T-cell (primary cell): Measurements from ENCODE around the gene TRIP10. TPM values are rescaled to one million over a fixed set of nuclear protein-coding genes. Genes with fewer than 3 reads are reported as not detected.
A peak's percentile ranks its signal among the peaks of the same experiment; 100 is the strongest.

Experiments used
- ATAC-seq, 4 experiments: fragments of 200-7000 bp in 3 of 4; fragments of 150-1000 bp in 1 of 4; cut with Tn5 transposase; replicated peaks in 1 of 4; 1 replicate in 3 of 4; 2 replicates in 1 of 4; pipeline ENCODE4 v1.10.0; 2021; ENCODE audit warnings: moderate library complexity in 3 of 4, mild to moderate bottlenecking in 2 of 4, moderate number of reproducible peaks in 1 of 4
- CTCF ChIA-PET, 2 donors: fragments of 300-600 bp; sonication (Branson Sonifier 250); formaldehyde crosslinking; loops; one replicate each; lab custom pipeline; 2022; ENCODE audit warnings: antibody characterized with exemption in 2 of 2; lab: Charles Lee
- POLR2A ChIA-PET, 2 donors: fragments of 300-600 bp; sonication (Branson Sonifier 250); formaldehyde crosslinking; loops; one replicate each; lab custom pipeline; 2022; ENCODE audit warnings: antibody characterized with exemption in 2 of 2; lab: Charles Lee
- DNase-seq, 35 experiments: peaks; one replicate each; pipeline versions ENCODE4 v3.0.0 to v3.0.0-alpha.2; 2013 to 2023
- H3K27ac ChIP-seq: one replicate; pipeline ENCODE4 v1.5.1; 2013; ENCODE audit warnings: low read length
- H3K27me3 ChIP-seq, 2 experiments: replicated peaks in 1 of 2; 1 replicate in 1 of 2; 2 replicates in 1 of 2; pipeline versions ENCODE4 v1.6.1 to v1.7.0; 2013; ENCODE audit warnings: low read length in 1 of 2, mixed read lengths in 1 of 2; ENCODE audit not compliant: control insufficient read depth in 2 of 2, insufficient read depth in 2 of 2; ENCODE audit errors: extremely low read depth in 1 of 2
- H3K36me3 ChIP-seq, 2 donors: 1 replicate in 1 of 2; 2 replicates in 1 of 2; pipeline versions ENCODE4 v1.6.1 to v1.7.0; 2013; ENCODE audit warnings: low read length in 1 of 2; ENCODE audit not compliant: control insufficient read depth in 2 of 2, insufficient read depth in 1 of 2; ENCODE audit errors: extremely low read depth in 1 of 2
- H3K4me1 ChIP-seq, 2 experiments: 1 replicate in 1 of 2; 2 replicates in 1 of 2; pipeline versions ENCODE4 v1.6.1 to v1.7.0; 2013; ENCODE audit warnings: low read length in 2 of 2, mixed read lengths in 1 of 2; ENCODE audit not compliant: insufficient read depth in 2 of 2, control insufficient read depth in 1 of 2; ENCODE audit errors: extremely low read depth in 1 of 2
- H3K4me3 ChIP-seq, 2 donors: 1 replicate in 1 of 2; 2 replicates in 1 of 2; pipeline versions ENCODE4 v1.5.1 to v1.7.0; 2013; ENCODE audit warnings: mild to moderate bottlenecking in 2 of 2, low read length in 1 of 2, moderate library complexity in 1 of 2; ENCODE audit not compliant: control insufficient read depth in 1 of 2; ENCODE audit errors: extremely low read depth in 1 of 2
- H3K9me3 ChIP-seq: 2 replicates; pipeline ENCODE4 v1.7.0; 2013
- H3K27ac Mint-ChIP-seq, 2 donors: one replicate each; pipeline ENCODE4 v1.8.0; 2020 to 2021; ENCODE audit warnings: mild to moderate bottlenecking in 2 of 2, mixed read lengths in 2 of 2
- H3K27me3 Mint-ChIP-seq, 2 donors: one replicate each; pipeline ENCODE4 v1.8.0; 2021 to 2022; ENCODE audit warnings: mixed read lengths in 2 of 2
- H3K36me3 Mint-ChIP-seq: one replicate; pipeline ENCODE4 v1.8.0; 2021; ENCODE audit warnings: mixed read lengths
- H3K4me1 Mint-ChIP-seq, 3 donors: one replicate each; pipeline ENCODE4 v1.8.0; 2020 to 2022; ENCODE audit warnings: mixed read lengths in 3 of 3, mild to moderate bottlenecking in 1 of 3
- H3K4me3 Mint-ChIP-seq, 3 donors: one replicate each; pipeline ENCODE4 v1.8.0; 2020 to 2022; ENCODE audit warnings: mild to moderate bottlenecking in 3 of 3, mixed read lengths in 3 of 3, moderate library complexity in 3 of 3
- H3K9me3 Mint-ChIP-seq, 3 donors: one replicate each; pipeline ENCODE4 v1.8.0; 2020 to 2022; ENCODE audit warnings: mixed read lengths in 3 of 3
- WGBS: methylation state at CpG from one replicate; pipeline ENCODE4 v1.1.5; 2013; ENCODE audit warnings: missing lambda C conversion rate; ENCODE audit not compliant: insufficient coverage; 5-methylcytosine and 5-hydroxymethylcytosine counted together
- total RNA-seq, 35 experiments: library from RNA in 6 of 35; stranded (reverse) in 6 of 35; fragments of 120-200 nt in 1 of 35; gene quantifications; one replicate each; pipeline versions ENCODE4 v1.2.1 to v1.2.4 and lab custom pipeline; 2013 to 2026

Gene TRIP10
- total RNA-seq, 5 donors from 2014 or later (not counting 1 experiment from before 2014, with no cell fraction given), result 2.6 to 8.7 (median 7.3) TPM

GRCh38 chr19:6737873-6738786 is 1.4 kb upstream of the TRIP10 start:
- H3K27ac Mint-ChIP-seq, result peak overlapping the region; percentile 92 to 93
- POLR2A ChIA-PET, result interaction anchor here (0.6 to 1.4 kb wide), 2 partner anchors 30 to 125 kb away, joined by 5 to 7 read pairs; no protein-coding TSS in a partner anchor
- H3K36me3 Mint-ChIP-seq, result no peaks in the 10 kb centered on the region
- H3K4me3 ChIP-seq, result peak overlapping the region; percentile 51 to 72
- CTCF ChIA-PET, result interaction anchor here (0.5 to 3.4 kb wide), 16 partner anchors 16 to 785 kb away, joined by 3 to 51 read pairs (median 4); partner anchors contain the start of genes SH2D3A (in 1 of the 2) and VAV1 (in 1 of the 2)
- ATAC-seq, result peak in 3 of 4 experiments; percentile 7 to 11 (median 7)
- H3K4me1 Mint-ChIP-seq, result peaks cover 31 to 41% (median 35%) of the 10 kb centered on the region in 3 donors
- H3K4me3 Mint-ChIP-seq, result peak overlapping the region; percentile 94 to 96 (median 95)
- no peaks in the 10 kb centered on the region for H3K27me3 Mint-ChIP-seq
- peak overlapping the region; percentile 79 for H3K27ac ChIP-seq
- no peaks in the 10 kb centered on the region for H3K9me3 ChIP-seq
- peak; percentile 48 to 86 (median 70) for DNase-seq
- H3K36me3 ChIP-seq, result peaks cover 6 to 12% of the 10 kb centered on the region in 2 donors
- 19% methylated on average over 11 of the region's 13 CpGs for WGBS
- H3K27me3 ChIP-seq, result peaks cover 0 to 14% of the 10 kb centered on the region in 2 experiments
- H3K4me1 ChIP-seq, result peaks cover 15 to 51% of the 10 kb centered on the region in 2 experiments
- H3K9me3 Mint-ChIP-seq, result no peaks in the 10 kb centered on the region

- Mint-ChIP-seq H3K27me3 (no peaks in the 10 kb centered on the region), H3K27ac (peak overlapping the region; percentile 92 to 93), H3K36me3 (no peaks in the 10 kb centered on the region), H3K4me1 (peaks cover 31 to 41% (median 35%) of the 10 kb centered on the region in 3 donors), H3K9me3 (no peaks in the 10 kb centered on the region), H3K4me3 (peak overlapping the region; percentile 94 to 96 (median 95))
- CTCF ChIA-PET, result interaction anchor here in 1 of 2 donors (0.5 to 3.4 kb wide), 7 partner anchors 30 to 205 kb away, joined by 3 to 51 read pairs (median 4); partner anchors contain the start of gene SH2D3A
- POLR2A ChIA-PET, result no interaction called here
- WGBS, result 18% methylated on average over 20 of the region's 24 CpGs
- peak overlapping the region; percentile 79 for H3K27ac ChIP-seq
- H3K9me3 ChIP-seq, result no peaks in the 10 kb centered on the region
- H3K4me3 ChIP-seq, result peak overlapping the region; percentile 51 to 72
- H3K36me3 ChIP-seq, result peaks cover 0 to 8% of the 10 kb centered on the region in 2 donors
- H3K4me1 ChIP-seq, result peaks cover 15 to 51% of the 10 kb centered on the region in 2 experiments
- ATAC-seq (no peak), DNase-seq (peak in 5 of 35 experiments; percentile 11 to 18 (median 15))
- peaks cover 0 to 14% of the 10 kb centered on the region in 2 experiments for H3K27me3 ChIP-seq
Measured at GRCh38 chr19:6738787-6739389, 592 bp upstream of the TRIP10 start.

- CTCF ChIA-PET, result interaction anchor here in 1 of 2 donors (0.6 kb wide), 2 partner anchors 98 to 124 kb away, joined by 3 to 5 read pairs; no protein-coding TSS in a partner anchor
- H3K27ac ChIP-seq, result peak overlapping the region; percentile 12
- WGBS, result 0% methylated on average over 12 of the region's 34 CpGs
Measured at GRCh38 chr19:6739883-6740588, 556 bp downstream of the TRIP10 start.

GRCh38 chr19:6740589-6741343 is 1.3 kb downstream of the TRIP10 start:
- CTCF ChIA-PET, result no interaction called here
- peak in 4 of 35 experiments; percentile 16 to 33 (median 24) for DNase-seq
- peaks cover 15 to 48% of the 10 kb centered on the region in 2 experiments for H3K4me1 ChIP-seq
- peaks cover 0 to 14% of the 10 kb centered on the region in 2 experiments for H3K27me3 ChIP-seq
- peaks cover 31 to 40% (median 40%) of the 10 kb centered on the region in 3 donors for H3K4me1 Mint-ChIP-seq
- peak overlapping the region; percentile 60 to 66 for H3K4me3 ChIP-seq
- peak overlapping the region; percentile 12 for H3K27ac ChIP-seq
- H3K9me3 Mint-ChIP-seq, result no peaks in the 10 kb centered on the region
- H3K9me3 ChIP-seq, result no peaks in the 10 kb centered on the region
- peak overlapping the region; percentile 69 to 95 (median 76) for H3K4me3 Mint-ChIP-seq
- H3K36me3 Mint-ChIP-seq, result peaks cover 11% of the 10 kb centered on the region
- POLR2A ChIA-PET, result no interaction called here
- peaks cover 0 to 3% of the 10 kb centered on the region in 2 donors for H3K36me3 ChIP-seq
- no peak for ATAC-seq
- H3K27me3 Mint-ChIP-seq, result no peaks in the 10 kb centered on the region
- 4% methylated on average over 34 of the region's 46 CpGs for WGBS
- peak overlapping the region in 1 of 2 donors; percentile 72 for H3K27ac Mint-ChIP-seq

More at GRCh38 chr19:6739883-6740588, 556 bp downstream of the TRIP10 start:
- Mint-ChIP-seq H3K9me3 (no peaks in the 10 kb centered on the region), H3K4me3 (peak overlapping the region; percentile 69 to 95 (median 76)), H3K4me1 (peaks cover 31 to 43% (median 40%) of the 10 kb centered on the region in 3 donors), H3K27me3 (no peaks in the 10 kb centered on the region), H3K27ac (no peak overlapping the region), H3K36me3 (peaks cover 5% of the 10 kb centered on the region)
- Histone ChIP-seq H3K4me1 (peaks cover 15 to 51% of the 10 kb centered on the region in 2 experiments), H3K36me3 (peaks cover 0 to 5% of the 10 kb centered on the region in 2 donors), H3K27me3 (peaks cover 0 to 14% of the 10 kb centered on the region in 2 experiments), H3K9me3 (no peaks in the 10 kb centered on the region), H3K4me3 (peak overlapping the region; percentile 60 to 66)
- ATAC-seq (no peak), DNase-seq (peak in 2 of 35 experiments; percentile 18 to 35)
- POLR2A ChIA-PET, result no interaction called here

DNA sequence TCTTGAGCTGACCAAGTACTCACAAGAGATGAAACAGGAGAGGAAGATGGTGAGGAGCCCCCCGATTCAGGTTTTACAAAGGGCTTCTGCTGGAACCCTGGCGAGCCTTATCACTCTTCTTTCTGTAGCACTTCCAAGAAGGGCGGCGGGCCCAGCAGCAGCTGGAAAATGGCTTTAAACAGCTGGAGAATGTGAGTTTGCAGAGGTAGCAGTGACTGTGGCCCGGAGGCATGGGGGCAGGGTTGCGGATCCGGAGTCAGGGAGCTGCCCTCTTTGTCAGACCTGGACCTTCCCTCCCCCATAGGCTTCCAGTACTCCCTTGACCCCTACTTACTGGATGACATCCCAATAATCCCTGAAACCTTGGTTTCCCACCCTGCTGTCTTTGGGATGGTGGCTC is 3.6 kb downstream of the TRIP10 start:
- Histone ChIP-seq H3K27me3 (peaks cover 0 to 14% of the 10 kb centered on the region in 2 experiments), H3K27ac (no peak overlapping the region), H3K4me3 (no peak overlapping the region), H3K9me3 (no peaks in the 10 kb centered on the region), H3K4me1 (peaks cover 11 to 32% of the 10 kb centered on the region in 2 experiments), H3K36me3 (peaks cover 9 to 10% of the 10 kb centered on the region in 2 donors)
- ATAC-seq, result no peak
- peaks cover 26% of the 10 kb centered on the region for H3K36me3 Mint-ChIP-seq
- peak overlapping the region in 1 of 2 donors; percentile 57 for H3K27ac Mint-ChIP-seq
- H3K4me1 Mint-ChIP-seq, result peaks cover 20 to 26% (median 25%) of the 10 kb centered on the region in 3 donors
- no peak for DNase-seq
- no peaks in the 10 kb centered on the region for H3K27me3 Mint-ChIP-seq
- POLR2A ChIA-PET, result no interaction called here
- 100% methylated on average over 2 of the region's 7 CpGs for WGBS
- no peaks in the 10 kb centered on the region for H3K9me3 Mint-ChIP-seq
- CTCF ChIA-PET, result no interaction called here
- H3K4me3 Mint-ChIP-seq, result no peak overlapping the region
